HG03135 (cell line): ENCODE measurements around the gene GNB4.

Experiments used
- ATAC-seq: cut with Tn5 transposase; IDR thresholded peaks from one replicate; pipeline ENCODE4 v1.9.1; 2021; ENCODE audit warnings: mild to moderate bottlenecking, moderate library complexity; ENCODE audit not compliant: unreplicated experiment

GNB4 gene

GRCh38 chr3:179373938-179374337 is 77.3 kb downstream of the GNB4 start:
- no peak for ATAC-seq

DNA sequence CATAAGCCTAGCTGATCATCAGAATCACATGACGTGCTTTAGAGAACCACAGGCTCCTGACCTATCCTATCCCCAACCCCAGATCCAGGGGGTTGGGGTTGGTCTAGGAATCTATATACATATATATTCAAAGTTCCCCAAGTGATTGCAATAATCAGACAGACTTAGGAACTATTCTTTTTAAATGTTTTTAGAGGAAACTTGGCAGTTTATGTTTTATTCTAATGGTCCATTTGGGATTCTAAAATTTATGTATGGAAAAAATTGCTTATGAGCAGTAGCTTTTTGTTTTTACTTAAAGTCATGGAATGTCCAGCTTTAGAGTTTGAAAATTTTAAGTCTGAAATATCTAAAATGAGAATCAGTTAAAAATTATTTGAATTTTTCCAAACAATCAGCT is 81.6 kb downstream of the GNB4 start:
- no peak for ATAC-seq

DNA sequence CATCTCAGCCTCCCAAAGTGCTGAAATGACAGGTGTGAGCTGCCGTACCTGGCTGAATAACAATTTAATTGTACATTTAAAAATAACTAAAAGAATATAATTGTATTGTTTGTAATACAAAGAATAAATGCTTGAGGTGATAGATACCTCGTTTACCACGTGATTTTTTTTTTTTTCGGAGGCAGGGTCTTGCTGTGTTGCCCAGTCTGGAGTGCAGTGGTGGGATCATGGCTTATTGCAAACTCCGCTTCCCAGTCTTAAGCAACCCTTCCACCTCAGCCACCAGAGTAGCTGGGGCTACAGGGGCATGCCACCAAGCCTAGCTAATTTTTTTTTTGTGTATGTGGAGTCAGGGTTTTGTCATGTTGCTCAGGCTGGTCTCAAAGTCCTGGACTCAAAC is 87.9 kb downstream of the GNB4 start:
- no peak for ATAC-seq

- no peak for ATAC-seq
Observed at GRCh38 chr3:179355996-179356395, 95.3 kb downstream of the GNB4 start.

DNA sequence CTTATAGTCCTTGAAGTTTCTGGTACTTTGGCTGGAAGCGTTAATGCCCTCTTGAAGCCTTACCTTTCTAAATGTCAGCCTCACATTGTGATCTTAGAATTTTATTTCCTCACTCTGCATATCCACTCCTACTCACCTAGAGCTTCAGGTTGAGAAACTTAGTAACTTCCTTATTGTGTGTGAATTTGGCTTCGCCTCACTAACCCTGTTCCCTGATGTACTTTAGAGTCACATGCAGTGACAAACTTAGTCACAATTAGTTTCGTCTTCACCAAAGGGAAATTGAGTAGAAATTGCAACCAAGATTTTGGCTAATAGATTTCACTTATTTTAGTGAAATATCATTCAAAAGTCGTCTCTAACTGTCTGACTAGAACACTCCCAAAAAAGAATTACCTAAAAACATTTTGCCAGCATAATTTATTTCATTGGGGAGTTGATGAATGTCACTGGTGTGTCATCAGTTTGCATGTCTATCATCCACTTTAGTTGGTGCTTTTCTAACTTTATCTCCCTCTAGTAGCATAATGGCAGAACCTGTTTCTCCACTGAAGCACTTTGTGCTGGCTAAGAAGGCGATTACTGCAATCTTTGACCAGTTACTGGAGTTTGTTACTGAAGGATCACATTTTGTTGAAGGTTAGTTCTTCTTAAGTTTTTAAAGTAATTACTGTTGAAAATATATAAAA is 102.8 kb downstream of the GNB4 start:
- peak; percentile 63 for ATAC-seq

DNA sequence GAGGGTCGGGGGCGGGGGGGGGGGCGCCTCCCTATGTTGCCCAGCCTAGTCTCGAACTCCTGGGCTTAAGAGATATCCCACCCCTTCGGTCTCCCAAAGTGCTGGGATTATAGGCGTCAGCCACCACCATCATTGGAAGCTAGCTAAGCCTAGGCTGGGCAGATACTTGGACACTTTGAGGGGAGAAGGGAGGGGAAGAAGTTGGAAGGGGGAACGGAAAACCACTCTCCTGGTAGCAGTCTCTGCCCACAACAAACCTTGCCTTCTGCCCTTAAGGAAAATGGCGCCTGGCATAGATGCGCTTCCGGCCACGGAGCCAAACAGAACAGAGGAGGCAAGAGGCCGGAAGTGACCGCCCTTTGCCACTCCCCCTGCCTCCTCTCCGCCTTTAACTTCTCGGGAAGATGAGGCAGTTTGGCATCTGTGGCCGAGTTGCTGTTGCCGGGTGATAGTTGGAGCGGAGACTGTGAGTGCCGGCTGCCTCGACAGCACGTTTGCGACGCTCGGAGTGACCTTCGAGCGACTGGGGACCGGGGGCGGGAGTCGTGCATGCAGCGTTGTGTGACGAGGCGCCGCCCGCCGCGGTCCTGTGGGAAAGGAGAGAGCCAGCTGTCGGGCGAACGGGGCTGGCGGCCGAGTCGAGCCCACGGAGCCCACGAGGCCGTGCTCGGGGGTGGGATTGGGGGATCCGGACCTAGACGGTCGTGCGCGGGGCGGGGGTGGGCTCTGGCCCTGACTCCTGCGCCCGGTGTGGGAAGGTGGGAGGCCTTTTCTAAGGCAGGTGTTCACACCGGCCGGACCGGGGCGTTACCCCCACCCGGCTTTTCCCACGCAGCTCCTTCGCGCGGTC is 103.7 kb downstream of the GNB4 start, which contains the start of gene MFN1:
Gene MFN1 (plus strand): TSS at position 365 of the 850 bp plus-strand sequence. CDS start 1,143 bp downstream, outside the sequence.
- ATAC-seq, result peak; percentile 93
